Testis (tissue), 3 donors: ENCODE results near the gene ADAM30. TPM values are rescaled to one million over a fixed set of nuclear protein-coding genes. Genes with fewer than 3 reads are reported as not detected.

Experiments used
- DNase-seq: peaks from one replicate; pipeline ENCODE4 v3.0.0-alpha.2; 2019
- H3K27ac ChIP-seq, 2 donors: fragments of 200-600 bp; sonication (generic); one replicate each; pipeline ENCODE4 v1.5.1; 2019
- H3K27me3 ChIP-seq: fragments of 200-600 bp; sonication (generic); one replicate; pipeline ENCODE4 v1.5.1; 2019
- H3K36me3 ChIP-seq: fragments of 200-600 bp; sonication (generic); one replicate; pipeline ENCODE4 v1.5.1; 2017; ENCODE audit warnings: low read depth; ENCODE audit errors: missing control alignments
- H3K4me1 ChIP-seq: fragments of 200-600 bp; sonication (generic); one replicate; pipeline ENCODE4 v1.5.1; 2019
- H3K4me3 ChIP-seq, 2 donors: fragments of 200-600 bp; sonication (generic); one replicate each; pipeline ENCODE4 v1.5.1; 2017 to 2019
- H3K9me3 ChIP-seq: fragments of 200-600 bp; sonication (generic); one replicate; pipeline ENCODE4 v1.5.1; 2017
- POLR2A ChIP-seq: fragments of 450-650 bp; IDR thresholded peaks from one replicate; pipeline ENCODE4 v1.6.1; 2017; ENCODE audit warnings: antibody characterized with exemption, mild to moderate bottlenecking, moderate library complexity
- WGBS, 2 donors: methylation state at CpG; one replicate each; pipeline ENCODE4 v1.1.5; 2018; 5-methylcytosine and 5-hydroxymethylcytosine counted together
- intact Hi-C: fragments of 100-400 bp; cut with DNase I; formaldehyde crosslinking; loops from one replicate; pipeline ENCODE4 v1.15.1; 2023; ENCODE audit warnings: low total_unique reads
- polyA plus RNA-seq: library from polyadenylated mRNA; stranded (reverse); fragments of 350-450 nt; fragmentation: Illumina TruSeq; extraction: RNeasy Lipid Tissue Mini Kit (QIAGEN cat#74804); gene quantifications from one replicate; pipeline ENCODE4 v1.2.3, GENCODE V29; 2014; ENCODE audit warnings: low read depth, low replicate concordance; ENCODE audit not compliant: insufficient read depth
- total RNA-seq, 2 donors: library from RNA; depleted of rRNA; stranded (reverse); fragments of >200 nt; gene quantifications; one replicate each; pipeline ENCODE4 v1.2.3, GENCODE V29; 2016
- TF ChIP-seq, protein P1 (sequence below), 3 experiments: fragments of 450-650 bp in 2 of 3; fragments of 200-600 bp in 1 of 3; sonication (generic) in 1 of 3; IDR thresholded peaks; one replicate each; pipeline ENCODE4 v1.5.1; 2016 to 2019; ENCODE audit warnings: antibody characterized with exemption in 3 of 3, mild to moderate bottlenecking in 2 of 3, moderate library complexity in 1 of 3

ADAM30 gene
- total and polyA plus RNA-seq, 3 donors from 2014 or later: 9.5 to 52.6 (median 13.1) TPM

DNA sequence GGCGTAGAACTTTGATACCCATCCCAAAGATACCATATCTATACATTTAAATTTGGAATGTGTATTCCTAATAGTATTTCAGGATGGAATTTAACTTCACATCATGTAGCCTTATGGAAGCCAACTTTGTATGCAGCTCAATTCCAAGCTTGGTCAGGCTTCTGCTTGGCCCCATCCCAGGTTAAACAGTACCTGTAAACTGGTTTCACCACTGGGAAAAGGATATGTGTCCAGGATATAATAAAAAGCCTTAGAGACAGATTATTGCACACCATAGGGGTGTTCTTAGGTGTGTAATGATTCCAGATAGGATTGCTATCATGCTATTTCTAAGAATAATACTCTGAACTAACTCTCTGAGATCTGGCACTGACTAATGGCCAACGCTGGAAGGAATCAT, 28.1 kb downstream of the ADAM30 start:
- Histone ChIP-seq H3K4me1 (no peaks in the 10 kb centered on the region), H3K27ac (no peak overlapping the region), H3K36me3 (no peaks in the 10 kb centered on the region), H3K9me3 (no peaks in the 10 kb centered on the region), H3K27me3 (no peaks in the 10 kb centered on the region), H3K4me3 (no peak overlapping the region)
- TF ChIP-seq POLR2A: no peak
- TF ChIP-seq, protein P1, sequence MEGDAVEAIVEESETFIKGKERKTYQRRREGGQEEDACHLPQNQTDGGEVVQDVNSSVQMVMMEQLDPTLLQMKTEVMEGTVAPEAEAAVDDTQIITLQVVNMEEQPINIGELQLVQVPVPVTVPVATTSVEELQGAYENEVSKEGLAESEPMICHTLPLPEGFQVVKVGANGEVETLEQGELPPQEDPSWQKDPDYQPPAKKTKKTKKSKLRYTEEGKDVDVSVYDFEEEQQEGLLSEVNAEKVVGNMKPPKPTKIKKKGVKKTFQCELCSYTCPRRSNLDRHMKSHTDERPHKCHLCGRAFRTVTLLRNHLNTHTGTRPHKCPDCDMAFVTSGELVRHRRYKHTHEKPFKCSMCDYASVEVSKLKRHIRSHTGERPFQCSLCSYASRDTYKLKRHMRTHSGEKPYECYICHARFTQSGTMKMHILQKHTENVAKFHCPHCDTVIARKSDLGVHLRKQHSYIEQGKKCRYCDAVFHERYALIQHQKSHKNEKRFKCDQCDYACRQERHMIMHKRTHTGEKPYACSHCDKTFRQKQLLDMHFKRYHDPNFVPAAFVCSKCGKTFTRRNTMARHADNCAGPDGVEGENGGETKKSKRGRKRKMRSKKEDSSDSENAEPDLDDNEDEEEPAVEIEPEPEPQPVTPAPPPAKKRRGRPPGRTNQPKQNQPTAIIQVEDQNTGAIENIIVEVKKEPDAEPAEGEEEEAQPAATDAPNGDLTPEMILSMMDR (IDR thresholded peaks at IDR 0.05): no peak
- WGBS, 2 donors: 71 to 75% methylated on average over 2 of the region's 2 CpGs
- DNase-seq: no peak
- intact Hi-C loops: no loop called here

- WGBS, 2 donors: 68 to 74% methylated on average over 3 of the region's 3 CpGs
- Histone ChIP-seq H3K4me1 (no peaks in the 10 kb centered on the region), H3K9me3 (no peaks in the 10 kb centered on the region), H3K36me3 (no peaks in the 10 kb centered on the region), H3K4me3 (no peak overlapping the region), H3K27ac (no peak overlapping the region), H3K27me3 (no peaks in the 10 kb centered on the region)
- TF ChIP-seq, protein P1 (IDR thresholded peaks at IDR 0.05): no peak
- TF ChIP-seq POLR2A: no peak
- intact Hi-C loops: no loop called here
- DNase-seq: no peak
Measured at GRCh38 chr1:119866451-119866850, 29.9 kb downstream of the ADAM30 start.

DNA sequence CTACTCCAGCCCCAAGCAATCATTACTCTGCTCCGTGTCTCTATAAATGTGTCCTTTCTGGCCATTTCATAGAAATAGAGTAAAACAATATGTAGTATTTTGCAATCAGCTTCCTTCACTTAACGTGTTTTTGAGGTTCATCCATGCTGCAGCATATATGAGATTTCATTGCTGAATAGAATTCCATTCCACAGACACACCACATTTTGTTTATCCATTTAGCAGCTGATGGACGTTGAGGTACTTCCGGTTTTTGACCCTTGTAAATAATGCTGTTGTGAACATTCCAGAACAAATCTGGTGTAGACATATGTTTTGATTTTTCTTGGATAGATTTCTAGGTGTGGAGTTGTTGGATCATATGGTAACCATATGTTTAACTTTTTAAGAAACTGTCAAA, 30.7 kb downstream of the ADAM30 start:
- TF ChIP-seq, protein P1 (IDR thresholded peaks at IDR 0.05): no peak
- TF ChIP-seq POLR2A: no peak
- Histone ChIP-seq H3K36me3 (no peaks in the 10 kb centered on the region), H3K9me3 (no peaks in the 10 kb centered on the region), H3K27me3 (no peaks in the 10 kb centered on the region), H3K4me1 (no peaks in the 10 kb centered on the region), H3K27ac (no peak overlapping the region), H3K4me3 (no peak overlapping the region)
- no peak for DNase-seq
- intact Hi-C loops: no loop called here
- WGBS, 2 donors: 73 to 80% methylated on average over 4 of the region's 4 CpGs

DNA sequence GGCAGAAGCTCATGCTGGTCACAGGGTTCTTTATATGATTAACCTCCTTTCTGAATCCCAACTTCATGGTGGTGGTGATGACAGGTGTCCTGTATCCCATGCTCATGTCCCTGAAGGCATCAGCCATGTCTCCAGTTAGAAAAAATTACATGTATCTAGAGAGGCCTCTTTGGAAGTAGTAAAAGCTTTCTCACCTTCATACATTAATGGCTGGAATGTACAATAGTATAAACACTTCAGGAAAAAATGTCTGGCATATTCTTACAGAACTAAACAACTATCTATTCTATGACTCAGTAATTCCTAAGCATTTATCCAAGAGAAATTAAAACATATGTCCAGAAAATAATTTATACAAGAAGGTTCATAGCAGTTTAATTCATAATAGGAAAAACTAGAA, 34.0 kb downstream of the ADAM30 start:
- no peak overlapping the region for H3K4me3 ChIP-seq
- H3K27ac ChIP-seq: no peak overlapping the region
- H3K4me1 ChIP-seq: no peaks in the 10 kb centered on the region
- no peaks in the 10 kb centered on the region for H3K36me3 ChIP-seq
- DNase-seq: no peak
- H3K9me3 ChIP-seq: no peaks in the 10 kb centered on the region
- intact Hi-C loops: no loop called here
- no peaks in the 10 kb centered on the region for H3K27me3 ChIP-seq
- TF ChIP-seq, protein P1 (IDR thresholded peaks at IDR 0.05): no peak
- no peak for TF ChIP-seq POLR2A

DNA sequence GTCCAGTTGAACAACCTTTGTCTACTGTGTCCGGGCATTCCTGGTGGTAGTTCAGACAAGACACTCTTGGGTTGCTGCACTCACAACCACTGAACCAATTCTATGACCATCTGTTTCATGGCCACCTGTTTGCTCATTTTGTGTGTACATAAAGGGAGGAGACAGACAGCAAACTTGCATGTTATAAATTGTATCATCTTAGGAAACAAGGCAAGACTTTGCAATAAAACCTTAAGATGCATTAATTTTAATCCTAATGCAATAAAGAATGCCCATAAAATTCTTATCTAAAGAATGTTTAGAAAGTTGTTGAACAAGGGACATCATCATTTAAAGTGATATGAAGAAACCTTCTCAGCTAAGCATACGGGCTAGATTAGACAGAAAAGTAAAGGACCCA, 34.8 kb downstream of the ADAM30 start:
- no peaks in the 10 kb centered on the region for H3K4me1 ChIP-seq
- no peaks in the 10 kb centered on the region for H3K9me3 ChIP-seq
- intact Hi-C loops: no loop called here
- no peaks in the 10 kb centered on the region for H3K27me3 ChIP-seq
- H3K27ac ChIP-seq: no peak overlapping the region
- DNase-seq: no peak
- no peak overlapping the region for H3K4me3 ChIP-seq
- no peaks in the 10 kb centered on the region for H3K36me3 ChIP-seq
- WGBS, 2 donors: 85 to 91% methylated on average over 2 of the region's 2 CpGs
- TF ChIP-seq, protein P1 (IDR thresholded peaks at IDR 0.05): no peak
- no peak for TF ChIP-seq POLR2A
